Endothelial cell of umbilical vein (primary cell): ENCODE data around the gene NATD1. TPM values are rescaled to one million over a fixed set of nuclear protein-coding genes. Genes with fewer than 3 reads are reported as not detected.

Experiments
- BruUV-seq: library from RNA; stranded (reverse); fragments of 400-500 nt; replicated peaks from 2 replicates; lab custom pipeline; 2021; lab: Mats Ljungman, UMichigan
- CTCF ChIA-PET: fragments of 300-600, 350-600 bp; sonication (Branson Sonifier 250); formaldehyde crosslinking; loops from one replicate; lab custom pipeline; 2021; ENCODE audit warnings: antibody characterized with exemption, inconsistent platforms; lab: Charles Lee
- POLR2A ChIA-PET: fragments of 300-600, 350-600 bp; sonication (Branson Sonifier 250); formaldehyde crosslinking; loops from one replicate; lab custom pipeline; 2021; ENCODE audit warnings: antibody characterized with exemption, inconsistent platforms; lab: Charles Lee
- DNase-seq: peaks from one replicate; pipeline ENCODE4 v3.0.0-alpha.2; 2011; ENCODE audit warnings: low read depth, low spot score
- FAIRE-seq: peaks from 2 replicates; lab custom pipeline; 2011; peaks lifted over from hg19 to GRCh38; lab: Jason Lieb, UNC
- H2AFZ ChIP-seq: 2 replicates; pipeline ENCODE4 v1.6.0; 2012; ENCODE audit warnings: low read depth, low read length, control low read depth, inconsistent platforms
- H3K27ac ChIP-seq: 2 replicates; pipeline ENCODE4 v1.5.1; 2011; ENCODE audit warnings: low read depth, mild to moderate bottlenecking, control low read depth, low read length, moderate library complexity; ENCODE audit not compliant: insufficient read depth
- H3K27me3 ChIP-seq, 2 experiments: 2 replicates each; pipeline versions ENCODE4 v1.6.0 to v1.6.1; 2011; ENCODE audit warnings: low read length in 2 of 2, mixed read lengths in 1 of 2; ENCODE audit not compliant: control insufficient read depth in 2 of 2, insufficient read depth in 2 of 2
- H3K36me3 ChIP-seq, 2 experiments: 2 replicates in 1 of 2; 3 replicates in 1 of 2; pipeline ENCODE4 v1.5.1; 2011; ENCODE audit warnings: low read length in 2 of 2, mild to moderate bottlenecking in 1 of 2, moderate library complexity in 1 of 2; ENCODE audit not compliant: control insufficient read depth in 2 of 2, insufficient read depth in 2 of 2; ENCODE audit errors: extremely low read depth in 1 of 2
- H3K4me1 ChIP-seq: 3 replicates; pipeline ENCODE4 v1.5.1; 2011; ENCODE audit warnings: mild to moderate bottlenecking, low read length; ENCODE audit not compliant: control insufficient read depth, insufficient read depth; ENCODE audit errors: extremely low read depth
- H3K4me2 ChIP-seq: 2 replicates; pipeline ENCODE4 v1.6.1; 2011; ENCODE audit warnings: low read length, control low read depth, mixed read lengths; ENCODE audit not compliant: insufficient read depth
- H3K4me3 ChIP-seq, 3 experiments: fragments of 200-600 bp in 1 of 3; sonication (generic), shearing (Covaris generic) in 1 of 3; replicated peaks in 1 of 3; 2 replicates each; pipeline ENCODE4 v1.5.1; 2011 to 2016; ENCODE audit warnings: control low read depth in 3 of 3, low read length in 3 of 3, mild to moderate bottlenecking in 2 of 3, inconsistent platforms in 1 of 3, low read depth in 1 of 3, moderate library complexity in 1 of 3; ENCODE audit not compliant: insufficient read depth in 1 of 3
- H3K79me2 ChIP-seq: 2 replicates; pipeline ENCODE4 v1.6.0; 2012; ENCODE audit warnings: low read length, inconsistent platforms; ENCODE audit not compliant: control insufficient read depth, insufficient read depth
- H3K9ac ChIP-seq: replicated peaks from 2 replicates; pipeline ENCODE3; 2011; ENCODE audit warnings: low read length, control low read depth; ENCODE audit not compliant: insufficient read depth; ENCODE audit errors: extremely low read depth
- H3K9me1 ChIP-seq: replicated peaks from 3 replicates; pipeline ENCODE4 v1.6.0; 2011; ENCODE audit warnings: mild to moderate bottlenecking, low read length; ENCODE audit not compliant: control insufficient read depth, insufficient read depth; ENCODE audit errors: extremely low read depth
- H3K9me3 ChIP-seq: replicated peaks from 2 replicates; pipeline ENCODE4 v1.5.1; 2012; ENCODE audit warnings: low read length, inconsistent platforms; ENCODE audit not compliant: control insufficient read depth, insufficient read depth
- H4K20me1 ChIP-seq: replicated peaks from 2 replicates; pipeline ENCODE3; 2011; ENCODE audit warnings: mild to moderate bottlenecking, low read length; ENCODE audit not compliant: control insufficient read depth, insufficient read depth; ENCODE audit errors: extremely low read depth
- CTCF ChIP-seq, 2 donors: IDR thresholded peaks; 1 replicate in 1 of 2; 2 replicates in 1 of 2; pipeline ENCODE4 v1.5.1; 2011; ENCODE audit warnings: low read length in 2 of 2, mild to moderate bottlenecking in 2 of 2, moderate library complexity in 2 of 2, control low read depth in 1 of 2, inconsistent platforms in 1 of 2, low read depth in 1 of 2; ENCODE audit not compliant: insufficient read depth in 1 of 2; ENCODE audit errors: extremely low read depth in 1 of 2
- EZH2 ChIP-seq: IDR thresholded peaks from 2 replicates; pipeline ENCODE4 v1.6.1; 2012; ENCODE audit warnings: borderline replicate concordance, low read depth, mild to moderate bottlenecking, moderate library complexity, low read length, inconsistent platforms; ENCODE audit not compliant: severe bottlenecking
- FOS ChIP-seq: IDR thresholded peaks from 2 replicates; pipeline ENCODE4 v1.6.1; 2011; ENCODE audit warnings: mild to moderate bottlenecking, low read length, moderate library complexity, borderline replicate concordance; ENCODE audit not compliant: insufficient read depth
- GATA2 ChIP-seq: IDR thresholded peaks from 2 replicates; pipeline ENCODE4 v1.7.0; 2011; ENCODE audit warnings: low read depth, mild to moderate bottlenecking, moderate library complexity, mixed read lengths, low read length; ENCODE audit not compliant: insufficient read length, insufficient read depth
- JUN ChIP-seq: IDR thresholded peaks from 2 replicates; pipeline ENCODE4 v1.6.1; 2011; ENCODE audit warnings: borderline replicate concordance, low read depth; ENCODE audit not compliant: insufficient read length, insufficient read depth
- MAX ChIP-seq: IDR thresholded peaks from 2 replicates; pipeline ENCODE4 v1.6.1; 2011; ENCODE audit not compliant: insufficient read depth, insufficient read length
- MYC ChIP-seq: IDR thresholded peaks from one replicate; pipeline ENCODE4 v1.6.1; 2011; ENCODE audit warnings: mild to moderate bottlenecking, low read depth, low read length
- POLR2A ChIP-seq: IDR thresholded peaks from 2 replicates; pipeline ENCODE4 v1.6.1; 2012; ENCODE audit warnings: low read depth, mild to moderate bottlenecking, control low read depth, low read length
- POLR2AphosphoS5 ChIP-seq: IDR thresholded peaks from 2 replicates; pipeline ENCODE4 v1.6.1; 2012; ENCODE audit warnings: low read depth, mild to moderate bottlenecking, control low read depth, low read length, moderate library complexity; ENCODE audit not compliant: insufficient read depth
- dilution Hi-C: fragments of 300-500 bp; cut with MboI; formaldehyde crosslinking; loops from one replicate; pipeline ENCODE4 v1.15.0; 2019; ENCODE audit warnings: low sequenced_read_pairs; ENCODE audit not compliant: extremely low pct_ligation_motif_present
- intact Hi-C: fragments of 100-400 bp; cut with micrococcal nuclease; formaldehyde crosslinking; loops from one replicate; pipeline ENCODE4 v1.10.0; 2022
- polyA plus RNA-seq, 4 experiments: library from polyadenylated mRNA; depleted of rRNA in 3 of 4; stranded (reverse) in 3 of 4; unstranded in 1 of 4; fragments of >200 nt; gene quantifications; 2 replicates each; pipeline versions ENCODE4 v1.2.1 to v1.2.3, GENCODE V29; 2011 to 2012; ENCODE audit warnings: missing spikeins in 1 of 4
- total RNA-seq: library from RNA; stranded (reverse); gene quantifications from 2 replicates; pipeline ENCODE4 v1.2.3, GENCODE V29; 2021

NATD1 gene
- total and polyA plus RNA-seq, 2 donors (not counting 3 experiments of a cell fraction or from before 2014, with no cell fraction given): 7.0 to 7.2 TPM

GRCh38 chr17:21242026-21242697 is 11.0 kb downstream of the NATD1 start:
- POLR2A ChIA-PET: no interaction called here
- H3K4me1 ChIP-seq: no peaks in the 10 kb centered on the region
- H4K20me1 ChIP-seq: no peaks in the 10 kb centered on the region
- intact Hi-C loops: no loop called here
- no peak for TF ChIP-seq MYC
- no peak for TF ChIP-seq FOS
- no peak for TF ChIP-seq JUN
- no peak for TF ChIP-seq MAX
- no peak for TF ChIP-seq GATA2
- TF ChIP-seq CTCF (IDR thresholded peaks at IDR 0.05; ENCODE audit: extremely low read depth in 1 of 2, insufficient read depth in 1 of 2, low read depth in 1 of 2, low read length in 2 of 2): no peak
- no peak for TF ChIP-seq EZH2
- TF ChIP-seq POLR2A: no peak
- TF ChIP-seq POLR2AphosphoS5: no peak
- FAIRE-seq: no peak
- CTCF ChIA-PET: interaction anchor here (0.6 kb wide), 1 partner anchor 110 kb away, joined by 4 read pairs; no protein-coding TSS in a partner anchor
- no peaks in the 10 kb centered on the region for H3K9me3 ChIP-seq
- H3K4me3 ChIP-seq: no peak overlapping the region
- no peak overlapping the region for H2AFZ ChIP-seq
- H3K36me3 ChIP-seq: peaks cover 0 to 3% of the 10 kb centered on the region in 2 experiments
- H3K4me2 ChIP-seq: no peak overlapping the region
- no peak overlapping the region for H3K27ac ChIP-seq
- H3K9ac ChIP-seq: no peak overlapping the region
- DNase-seq: no peak
- no peaks in the 10 kb centered on the region for H3K79me2 ChIP-seq
- H3K9me1 ChIP-seq: no peaks in the 10 kb centered on the region
- peaks cover 0 to 3% of the 10 kb centered on the region in 2 experiments for H3K27me3 ChIP-seq
- dilution Hi-C loops: no loop called here
- BruUV-seq: no TSS peak
